OCI-M2 (cell line): Measurements from ENCODE around the gene PAGE3.

Source experiments
- DNase-seq: peaks from one replicate; lab custom pipeline; 2025; ENCODE audit not compliant: unreplicated experiment; lab: John Stamatoyannopoulos, UW

Gene PAGE3, protein sequence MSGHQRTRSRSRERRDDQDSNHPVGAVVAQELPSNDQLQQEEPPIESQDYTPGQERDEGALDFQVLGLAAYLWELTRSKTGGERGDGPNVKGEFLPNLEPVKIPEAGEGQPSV

DNA sequence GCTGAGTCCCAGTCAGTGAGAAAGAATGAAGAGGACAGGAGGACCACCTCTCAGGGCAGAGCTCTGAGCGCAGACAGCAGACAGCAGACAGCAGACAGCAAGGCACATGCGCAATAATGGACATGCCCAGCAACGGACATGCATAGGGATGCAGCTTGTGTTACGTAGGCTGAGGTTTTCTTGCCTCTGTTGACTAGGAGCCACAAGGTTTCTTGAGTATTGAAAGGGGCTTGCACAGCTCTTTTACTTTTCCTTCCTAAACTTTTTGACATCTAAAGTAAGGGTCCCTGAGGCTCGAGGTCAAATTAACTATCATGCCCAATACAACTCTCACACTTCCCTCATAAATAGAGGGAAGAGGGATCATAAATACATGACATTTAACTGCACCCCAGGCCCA lies at the start of gene PAGE3:
TSS of gene PAGE3 (minus strand) at position 101 of the 400 bp plus-strand sequence. CDS start 1,013 bp downstream, outside the sequence.
- DNase-seq = no peak

DNA sequence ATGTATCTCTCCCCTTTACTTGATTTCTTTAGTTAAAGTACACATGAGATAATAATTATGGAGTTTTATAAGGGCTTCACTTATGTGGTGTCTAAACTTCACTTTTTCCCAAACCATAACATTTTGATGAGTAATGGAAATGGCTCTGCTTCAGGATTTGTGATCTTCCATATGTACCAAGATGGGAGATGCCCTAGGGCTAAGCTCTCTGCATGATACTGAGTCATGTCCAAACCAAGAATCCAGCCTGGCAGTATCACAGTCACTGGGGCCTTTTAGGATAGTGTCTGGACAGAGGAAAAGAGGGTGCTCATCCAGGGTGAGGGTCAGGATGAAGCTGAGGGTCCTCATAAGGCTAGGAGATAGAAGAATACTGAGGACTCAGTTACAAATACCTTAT lies 47.9 kb upstream of the PAGE3 start:
- no peak for DNase-seq

DNA sequence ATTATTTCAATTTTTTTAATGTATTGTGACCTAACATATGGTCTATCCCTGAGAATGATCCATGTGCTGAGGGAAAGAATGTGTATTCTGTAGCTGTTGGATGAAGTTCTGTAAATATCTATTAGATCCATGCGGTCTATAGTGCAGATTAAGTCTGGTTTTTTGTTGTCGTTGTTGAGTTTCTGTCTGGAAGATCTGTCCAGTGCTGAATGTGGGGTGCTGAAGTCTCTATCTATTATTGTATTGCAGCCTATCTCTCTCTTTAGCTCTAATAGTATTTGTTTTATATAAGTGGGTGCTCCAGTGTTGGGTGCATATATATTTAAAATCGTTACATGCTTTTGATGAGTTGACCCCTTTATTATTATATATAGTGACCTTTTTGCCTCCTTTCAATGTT lies 26.2 kb upstream of the PAGE3 start:
- no peak for DNase-seq

DNA sequence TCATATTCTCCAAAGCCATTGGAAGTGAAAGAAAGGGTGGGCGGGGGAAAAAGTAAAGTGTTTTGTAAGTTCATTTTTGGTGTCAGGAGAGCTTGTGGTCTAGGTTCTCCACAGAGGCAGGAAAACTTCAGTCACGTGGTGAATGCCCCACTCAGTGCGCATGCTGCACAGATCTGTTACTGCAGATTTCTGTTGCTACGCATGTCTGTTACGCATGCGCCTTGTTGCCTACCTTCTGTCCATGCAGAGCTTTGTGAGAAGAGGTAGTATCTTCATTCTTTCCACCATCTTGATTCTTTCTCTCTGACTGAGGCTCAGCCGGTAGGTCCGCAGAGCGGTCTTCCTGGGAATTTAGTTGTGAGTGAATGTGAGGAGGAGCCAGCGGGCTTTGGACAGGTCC lies 15.1 kb upstream of the PAGE3 start:
- DNase-seq = no peak

DNA sequence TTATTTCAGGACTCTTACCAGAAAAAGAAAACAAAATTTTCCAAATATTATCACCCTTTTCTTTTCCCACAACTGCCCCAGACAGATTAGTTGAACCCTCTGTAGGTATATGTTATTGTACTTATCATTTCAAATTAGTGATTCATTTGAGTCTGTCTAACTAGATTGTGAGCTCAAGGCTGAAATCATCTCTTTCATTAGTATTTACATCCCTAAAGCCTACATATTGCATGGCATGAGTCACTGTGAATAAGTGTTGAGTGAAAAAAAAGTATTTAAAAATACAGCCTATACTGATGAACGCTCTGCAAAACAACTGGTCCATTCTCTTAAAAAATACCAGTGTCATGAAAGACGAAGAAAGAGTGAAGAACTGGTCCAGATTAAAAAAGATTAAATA lies 3.9 kb downstream of the PAGE3 start:
- no peak for DNase-seq

DNA sequence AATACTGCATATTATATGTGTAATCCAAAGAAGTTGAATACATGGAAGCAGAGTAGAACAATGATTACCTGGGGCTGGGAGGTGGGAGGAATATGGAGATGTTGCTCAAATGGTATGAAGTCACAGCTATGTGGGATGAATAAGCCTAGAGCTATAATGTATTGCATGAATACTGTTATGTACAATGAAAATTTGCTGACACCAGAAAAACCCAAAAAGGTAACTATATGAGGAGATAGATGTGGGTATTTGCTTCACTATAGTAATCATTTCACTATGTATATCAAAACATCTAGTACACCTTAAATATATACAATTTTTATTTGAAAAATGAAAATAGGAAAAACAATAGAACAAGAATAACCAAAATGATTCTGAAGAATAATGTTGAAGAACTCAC lies 11.2 kb downstream of the PAGE3 start:
- DNase-seq = no peak

DNA sequence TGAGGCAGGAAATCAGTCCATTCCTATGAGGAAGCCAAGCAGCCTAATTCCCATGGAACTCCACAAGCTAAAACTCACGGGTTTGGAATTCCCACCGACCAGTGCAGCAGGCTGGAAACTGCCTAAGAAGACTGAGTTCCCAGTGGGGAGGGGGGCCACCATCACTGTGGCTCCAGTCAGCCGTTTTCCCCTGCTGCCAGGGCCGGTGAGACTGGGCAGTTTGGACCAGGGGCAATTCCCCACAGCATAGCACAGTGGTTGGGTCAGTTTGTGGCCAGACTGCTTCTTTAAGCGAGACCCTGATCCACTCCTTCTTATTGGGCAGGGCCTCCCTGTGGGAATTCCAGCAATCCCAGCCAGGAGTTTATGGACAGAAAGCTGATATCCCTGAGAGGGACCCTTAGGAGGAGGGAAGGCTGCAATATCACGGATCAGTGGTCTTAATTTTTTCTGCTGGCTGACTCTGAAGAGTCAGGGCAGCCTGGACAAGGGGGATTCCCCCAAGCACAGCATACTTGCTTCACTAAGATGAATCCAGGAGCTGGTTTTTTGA lies 23.9 kb downstream of the PAGE3 start:
- DNase-seq = no peak

DNA sequence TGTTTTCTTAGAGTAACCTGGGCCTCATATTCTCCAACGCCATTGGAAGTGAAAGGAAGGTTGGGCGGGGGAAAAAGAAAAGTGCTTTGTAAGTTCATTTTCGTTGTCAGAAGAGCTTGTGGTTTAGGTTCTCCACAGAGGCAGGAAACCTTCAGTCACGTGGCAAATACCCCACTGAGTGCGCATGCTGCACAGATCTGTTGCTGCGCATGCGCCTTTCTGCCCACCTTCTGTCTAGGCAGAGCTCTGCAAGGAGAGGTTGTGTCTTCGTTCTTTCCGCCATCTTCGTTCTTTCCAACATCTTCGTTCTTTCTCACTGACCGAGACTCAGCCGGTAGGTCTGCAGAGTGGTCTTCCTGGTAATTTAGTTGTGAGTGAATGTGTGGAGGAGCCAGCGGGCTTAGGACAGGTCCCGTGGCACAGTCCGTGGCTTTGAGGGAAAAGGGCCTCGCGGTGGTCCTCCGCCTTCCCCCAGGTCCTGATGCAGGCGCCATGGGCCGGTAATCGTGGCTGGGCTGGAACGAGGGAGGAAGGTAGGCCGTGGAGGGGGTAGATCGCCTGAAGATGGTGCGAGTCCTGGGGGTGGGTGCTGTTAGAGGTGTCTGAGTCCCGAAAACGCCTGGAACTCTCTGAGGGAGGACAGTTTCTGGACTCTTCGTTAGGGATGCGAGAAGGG lies 44.5 kb downstream of the PAGE3 start, which contains the start of gene PAGE5:
TSS of gene PAGE5 (plus strand) at position 228 of the 676 bp plus-strand sequence. CDS start 1,037 bp downstream, outside the sequence.
- no peak for DNase-seq

DNA sequence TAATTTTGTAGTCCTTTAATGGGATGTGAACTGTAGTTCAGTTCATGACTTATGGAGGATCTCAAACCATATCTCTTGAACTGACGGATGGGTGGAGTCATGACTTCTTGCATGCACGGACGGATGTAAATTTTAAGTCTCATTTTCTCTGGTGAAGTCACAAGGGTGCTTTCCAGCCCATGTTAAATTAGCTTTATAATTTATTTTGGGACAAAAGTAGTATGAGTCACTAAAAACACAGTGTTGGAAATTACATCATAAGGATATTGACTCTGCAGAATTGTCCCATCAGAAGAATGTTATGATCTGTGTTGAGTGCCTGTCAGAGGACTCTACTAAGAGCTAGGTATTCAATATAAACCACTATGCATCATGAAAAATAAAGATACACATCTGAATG lies 51.3 kb downstream of the PAGE3 start:
- DNase-seq = no peak

DNA sequence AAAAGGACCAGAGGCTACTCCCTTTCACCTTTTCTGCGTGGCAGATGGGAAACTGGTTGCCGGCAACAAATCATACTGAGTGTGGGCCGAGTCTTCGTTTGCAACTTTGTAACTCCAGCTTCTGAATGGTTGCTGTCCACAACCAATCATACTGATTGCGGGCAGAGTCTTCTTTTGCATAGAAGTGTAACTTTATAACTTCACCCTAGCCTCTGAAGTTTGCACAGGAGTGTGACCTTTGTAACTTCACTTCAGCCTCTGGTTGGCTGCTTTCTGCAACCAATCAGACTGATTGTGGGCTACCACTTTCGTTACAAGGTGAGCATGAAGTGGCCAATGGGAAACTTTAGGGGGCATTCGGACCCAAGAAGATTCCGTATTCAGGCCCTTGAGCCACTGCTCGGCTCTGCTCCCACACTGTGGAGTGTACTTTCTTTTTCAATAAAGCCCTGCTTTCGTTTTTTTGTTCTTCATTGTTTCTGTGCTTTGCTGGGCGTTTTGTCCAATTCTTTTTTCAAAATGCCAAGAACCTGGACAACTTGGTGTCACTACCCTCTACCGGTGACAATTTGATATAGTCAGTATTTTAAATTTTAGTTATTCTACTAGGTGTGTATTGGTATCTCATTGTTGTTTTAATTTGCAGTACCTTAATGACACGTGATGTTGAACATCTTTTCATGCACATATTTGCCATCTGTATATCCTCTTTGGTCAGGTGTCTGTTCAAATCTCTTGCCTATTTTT lies 53.6 kb downstream of the PAGE3 start:
- no peak for DNase-seq
